ENCODE measurements around the gene CCT3.

GRCh38 chr1:156385534-156386031 is 47.5 kb upstream of the CCT3 start:
- TF ChIP-seq EZH2 (IDR thresholded peaks at IDR 0.05; ENCODE audit: insufficient read depth, low read length) (no peak), CTCF (IDR thresholded peaks at IDR 0.05; ENCODE audit: insufficient read depth, low read depth, low read length) (peak; percentile 86)

Data from astrocyte (in vitro differentiated cells and primary cell).